ENCODE results near the gene MMP24.
"Not testable (repeated sequence)": the region's sequence is repeated elsewhere in the genome, so short reads cannot be mapped to it uniquely, and the experiment has no call there.

Gene MMP24

DNA sequence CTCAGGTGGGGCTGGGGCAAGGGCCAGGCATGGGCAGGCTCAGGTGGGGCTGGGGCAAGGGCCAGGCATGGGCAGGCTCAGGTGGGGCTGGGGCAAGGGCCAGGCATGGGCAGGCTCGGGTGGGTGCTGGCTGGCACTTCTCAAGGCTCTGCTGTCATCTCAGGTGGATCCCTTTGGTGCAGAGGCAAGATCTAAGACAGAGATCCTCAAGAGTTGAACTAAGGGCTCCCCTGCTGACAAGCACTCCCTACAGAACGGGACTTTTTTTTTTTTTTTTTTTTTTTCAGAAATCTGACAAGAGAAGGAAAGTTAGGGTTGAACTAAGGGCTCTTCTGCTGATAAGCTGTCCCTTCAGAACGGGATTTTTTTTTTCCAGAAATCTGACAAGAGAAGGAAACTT, 26.5 kb downstream of the MMP24 start:
- ChIA-PET POLR2A (no interaction called here), CTCF (no interaction called here)
- DNase-seq (ENCODE audit: low read depth, low spot score) = no peak
- TF ChIP-seq, protein P1, sequence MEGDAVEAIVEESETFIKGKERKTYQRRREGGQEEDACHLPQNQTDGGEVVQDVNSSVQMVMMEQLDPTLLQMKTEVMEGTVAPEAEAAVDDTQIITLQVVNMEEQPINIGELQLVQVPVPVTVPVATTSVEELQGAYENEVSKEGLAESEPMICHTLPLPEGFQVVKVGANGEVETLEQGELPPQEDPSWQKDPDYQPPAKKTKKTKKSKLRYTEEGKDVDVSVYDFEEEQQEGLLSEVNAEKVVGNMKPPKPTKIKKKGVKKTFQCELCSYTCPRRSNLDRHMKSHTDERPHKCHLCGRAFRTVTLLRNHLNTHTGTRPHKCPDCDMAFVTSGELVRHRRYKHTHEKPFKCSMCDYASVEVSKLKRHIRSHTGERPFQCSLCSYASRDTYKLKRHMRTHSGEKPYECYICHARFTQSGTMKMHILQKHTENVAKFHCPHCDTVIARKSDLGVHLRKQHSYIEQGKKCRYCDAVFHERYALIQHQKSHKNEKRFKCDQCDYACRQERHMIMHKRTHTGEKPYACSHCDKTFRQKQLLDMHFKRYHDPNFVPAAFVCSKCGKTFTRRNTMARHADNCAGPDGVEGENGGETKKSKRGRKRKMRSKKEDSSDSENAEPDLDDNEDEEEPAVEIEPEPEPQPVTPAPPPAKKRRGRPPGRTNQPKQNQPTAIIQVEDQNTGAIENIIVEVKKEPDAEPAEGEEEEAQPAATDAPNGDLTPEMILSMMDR (IDR thresholded peaks at IDR 0.05; ENCODE audit: insufficient read depth, low read length, missing control alignments) = no peak
- no peak overlapping the region for H3K4me3 ChIP-seq (ENCODE audit: low read depth, low read length)

DNA sequence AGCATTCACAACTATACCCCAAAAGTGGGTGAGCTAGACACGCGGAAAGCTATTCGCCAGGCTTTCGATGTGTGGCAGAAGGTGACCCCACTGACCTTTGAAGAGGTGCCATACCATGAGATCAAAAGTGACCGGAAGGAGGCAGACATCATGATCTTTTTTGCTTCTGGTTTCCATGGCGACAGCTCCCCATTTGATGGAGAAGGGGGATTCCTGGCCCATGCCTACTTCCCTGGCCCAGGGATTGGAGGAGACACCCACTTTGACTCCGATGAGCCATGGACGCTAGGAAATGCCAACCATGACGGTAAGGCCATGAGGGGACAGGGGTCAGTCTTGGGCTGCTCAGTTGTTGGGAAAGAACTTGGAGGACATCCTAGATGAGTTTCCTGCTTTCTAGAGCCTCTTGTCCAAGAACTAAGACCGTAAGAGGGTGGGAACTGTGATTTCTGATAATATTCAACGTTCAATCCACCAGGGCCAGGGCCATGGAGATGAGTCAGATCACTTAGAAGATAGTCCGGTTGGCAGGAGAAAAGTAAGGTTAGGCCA, 28.0 kb downstream of the MMP24 start:
- H3K4me3 ChIP-seq (ENCODE audit: low read depth, low read length) = no peak overlapping the region
- POLR2A ChIA-PET = no interaction called here
- DNase-seq (ENCODE audit: low read depth, low spot score) = no peak
- CTCF ChIA-PET = interaction anchor here (1.1 kb wide), 1 partner anchor 10 kb away, joined by 6 read pairs; no protein-coding TSS in a partner anchor
- TF ChIP-seq, protein P1 (IDR thresholded peaks at IDR 0.05; ENCODE audit: insufficient read depth, low read length, missing control alignments) = no peak

DNA sequence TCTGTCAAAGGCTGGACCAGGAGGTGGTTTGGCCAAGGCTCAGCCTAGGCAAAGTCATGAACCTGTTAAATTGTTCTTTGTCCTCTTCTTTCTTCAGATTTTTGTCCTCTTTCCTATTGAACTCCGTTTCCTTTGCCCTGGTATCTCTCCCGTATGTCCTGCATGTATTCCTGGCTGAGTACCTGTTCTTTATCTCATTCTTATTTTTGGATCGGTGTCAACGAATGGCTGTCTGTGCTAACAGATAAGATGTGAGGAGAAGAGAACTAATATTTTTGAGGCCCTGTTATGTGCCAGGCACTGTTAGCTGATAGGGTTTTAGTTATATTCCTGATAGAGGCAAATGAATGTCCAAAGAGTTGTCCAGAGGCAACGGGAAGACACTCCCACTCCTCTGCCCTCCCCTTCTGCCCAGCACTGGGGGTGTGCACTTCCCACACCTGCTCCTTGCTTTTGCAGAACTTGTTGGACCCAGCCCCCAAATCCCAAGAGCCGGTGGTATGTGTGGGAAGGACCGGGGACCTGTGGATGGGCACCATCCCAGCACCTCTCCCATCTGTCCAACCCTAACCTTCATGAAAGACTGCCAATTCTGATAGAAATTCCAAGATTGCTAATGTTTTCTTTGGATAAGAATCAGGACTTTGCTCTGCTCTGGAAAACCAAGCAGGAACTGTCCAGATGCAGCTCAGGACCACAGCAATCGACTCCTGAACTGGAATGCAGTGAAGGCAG, 30.9 kb downstream of the MMP24 start:
- POLR2A ChIA-PET = no interaction called here
- CTCF ChIA-PET = interaction anchor here (1.6 kb wide), 1 partner anchor 161 kb away, joined by 4 read pairs; no protein-coding TSS in a partner anchor

DNA sequence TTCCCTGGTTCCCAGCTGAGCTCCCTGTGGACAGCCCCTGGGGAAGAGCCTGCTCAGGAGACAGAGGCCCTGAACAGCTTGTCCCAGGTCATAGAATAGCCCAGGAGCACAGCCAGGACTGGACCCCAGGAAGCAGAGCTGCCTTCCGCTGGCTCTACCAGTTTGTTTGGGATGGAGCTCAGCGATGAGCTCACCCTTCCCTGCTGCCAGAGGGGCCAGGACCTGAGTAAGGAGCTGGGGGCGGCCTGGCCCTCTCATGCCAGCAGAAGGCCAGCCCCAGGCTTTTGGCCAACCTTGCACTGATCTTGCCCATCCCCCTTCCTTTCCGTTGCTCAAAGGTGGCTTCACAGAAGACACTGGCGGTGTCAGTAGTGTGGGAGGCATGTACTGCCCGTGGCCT, 33.9 kb downstream of the MMP24 start:
- H3K4me3 ChIP-seq (ENCODE audit: low read depth, low read length) = no peak overlapping the region
- no peak for DNase-seq (ENCODE audit: low read depth, low spot score)
- TF ChIP-seq, protein P1 (IDR thresholded peaks at IDR 0.05; ENCODE audit: insufficient read depth, low read length, missing control alignments) = no peak
- ChIA-PET POLR2A (interaction anchor here (1.2 kb wide), 1 partner anchor 119 kb away, joined by 3 read pairs; no protein-coding TSS in a partner anchor), CTCF (interaction anchor here (1.2 to 2.6 kb wide), 6 partner anchors 9 to 160 kb away, joined by 3 to 7 read pairs (median 4); partner anchors contain the start of gene EDEM2)

More for the DNA sequence above, 30.9 kb downstream of the MMP24 start:
- TF ChIP-seq, protein P1 (IDR thresholded peaks at IDR 0.05; ENCODE audit: insufficient read depth, low read length, missing control alignments) = no peak
- no peak overlapping the region for H3K4me3 ChIP-seq (ENCODE audit: low read depth, low read length)
- no peak for DNase-seq (ENCODE audit: low read depth, low spot score)

DNA sequence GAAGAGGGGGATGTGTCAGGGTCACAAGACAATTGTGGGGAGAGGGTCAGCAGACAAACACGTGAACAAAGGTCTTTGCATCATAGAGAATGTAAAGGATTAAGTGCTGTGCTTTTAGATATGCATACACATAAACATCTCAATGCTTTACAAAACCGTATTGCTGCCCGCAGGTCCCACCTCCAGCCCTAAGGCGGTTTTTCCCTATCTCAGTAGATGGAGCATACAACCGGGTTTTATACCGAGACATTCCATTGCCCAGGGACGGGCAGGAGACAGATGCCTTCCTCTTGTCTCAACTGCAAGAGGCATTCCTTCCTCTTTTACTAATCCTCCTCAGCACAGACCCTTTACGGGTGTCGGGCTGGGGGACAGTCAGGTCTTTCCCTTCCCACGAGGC, 35.8 kb downstream of the MMP24 start:
- CTCF ChIA-PET = interaction anchor here (1.6 kb wide), 1 partner anchor 54 kb away, joined by 5 read pairs; no protein-coding TSS in a partner anchor
- H3K4me3 ChIP-seq (ENCODE audit: low read depth, low read length); POLR2A ChIA-PET; DNase-seq (ENCODE audit: low read depth, low spot score): not testable (repeated sequence)

DNA sequence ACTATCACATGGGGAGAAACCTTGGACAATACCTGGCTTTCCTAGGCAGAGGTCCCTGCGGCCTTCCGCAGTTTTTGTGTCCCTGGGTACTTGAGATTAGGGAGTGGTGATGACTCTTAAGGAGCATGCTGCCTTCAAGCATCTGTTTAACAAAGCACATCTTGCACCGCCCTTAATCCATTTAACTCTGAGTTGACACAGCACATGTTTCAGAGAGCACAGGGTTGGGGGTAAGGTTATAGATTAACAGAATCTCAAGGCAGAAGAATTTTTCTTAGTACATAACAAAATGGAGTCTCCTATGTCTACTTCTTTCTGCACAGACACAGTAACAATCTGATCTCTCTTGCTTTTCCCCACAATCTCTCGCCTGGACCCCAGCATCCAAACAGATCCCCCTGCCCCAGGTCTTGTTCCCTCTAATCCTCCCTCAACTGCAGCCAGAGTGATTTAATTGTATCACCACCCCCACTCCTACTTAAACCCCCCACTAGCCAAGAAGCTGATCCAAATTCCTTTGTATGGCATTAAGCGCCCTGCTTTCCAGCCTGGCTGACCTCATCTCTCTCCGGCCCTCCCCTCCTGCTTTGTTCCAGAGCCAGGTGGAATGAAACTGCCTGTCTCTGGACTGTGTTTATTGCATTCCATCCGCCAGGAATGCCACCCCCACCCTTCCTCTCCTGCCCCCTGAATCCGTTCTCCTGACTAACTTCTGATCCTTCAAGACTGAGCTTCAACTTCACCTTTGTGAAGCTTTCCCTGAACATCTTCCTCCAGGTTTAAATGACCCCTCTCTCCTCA, 36.4 kb downstream of the MMP24 start:
- POLR2A ChIA-PET = interaction anchor here (0.6 to 1.9 kb wide), 2 partner anchors 22 to 477 kb away, joined by 3 to 6 read pairs; partner anchors contain the start of gene EIF6
- TF ChIP-seq, protein P1 (IDR thresholded peaks at IDR 0.05; ENCODE audit: insufficient read depth, low read length, missing control alignments) = peak; percentile 14
- CTCF ChIA-PET = interaction anchor here (1.0 to 11.3 kb wide), 9 partner anchors 14 to 184 kb away, joined by 3 to 271 read pairs (median 4); partner anchors contain the start of gene EDEM2
- H3K4me3 ChIP-seq (ENCODE audit: low read depth, low read length); DNase-seq (ENCODE audit: low read depth, low spot score): not testable (repeated sequence)

All from AG04449 (cell line).